Gastrocnemius medialis (tissue), 4 donors: ENCODE results near the gene HBS1L. TPM values are rescaled to one million over a fixed set of nuclear protein-coding genes. Genes with fewer than 3 reads are reported as not detected.

Source experiments
- ATAC-seq, 2 donors: fragments of 150-250 bp; one replicate each; pipeline ENCODE4 v1.9.1; 2016
- DNase-seq, 2 donors: peaks; one replicate each; pipeline ENCODE4 v3.0.0-alpha.2; 2019
- H3K27ac ChIP-seq, 4 donors: fragments of 200-600 bp; sonication (generic); 1 replicate in 1 of 4; 2 replicates in 3 of 4; pipeline ENCODE4 v1.5.1; 2016 to 2018; ENCODE audit warnings: mild to moderate bottlenecking in 2 of 4, moderate library complexity in 1 of 4
- H3K27me3 ChIP-seq, 3 donors: fragments of 200-600 bp; sonication (generic) in 2 of 3; 1 replicate in 1 of 3; 2 replicates in 2 of 3; pipeline versions ENCODE4 v1.5.1 to v1.6.0; 2016 to 2019; ENCODE audit warnings: mild to moderate bottlenecking in 1 of 3, moderate library complexity in 1 of 3
- H3K36me3 ChIP-seq, 2 donors: fragments of 200-600 bp; sonication (generic) in 1 of 2; one replicate each; pipeline ENCODE4 v1.5.1; 2017 to 2018
- H3K4me1 ChIP-seq, 2 donors: fragments of 200-600 bp; sonication (generic) in 1 of 2; one replicate each; pipeline ENCODE4 v1.5.1; 2016 to 2017; ENCODE audit warnings: mild to moderate bottlenecking in 2 of 2
- H3K4me3 ChIP-seq, 4 donors: fragments of 200-600 bp; sonication (generic) in 3 of 4; 1 replicate in 1 of 4; 2 replicates in 3 of 4; pipeline ENCODE4 v1.5.1; 2016 to 2019; ENCODE audit warnings: mild to moderate bottlenecking in 2 of 4
- H3K9me3 ChIP-seq, 3 donors: fragments of 200-600 bp; sonication (generic) in 2 of 3; 1 replicate in 1 of 3; 2 replicates in 2 of 3; pipeline ENCODE4 v1.5.1; 2016 to 2019
- POLR2A ChIP-seq, 2 donors: fragments of 450-650 bp; IDR thresholded peaks; one replicate each; pipeline ENCODE4 v1.6.1; 2017; ENCODE audit warnings: antibody characterized with exemption in 2 of 2, mild to moderate bottlenecking in 2 of 2, moderate library complexity in 2 of 2
- in situ Hi-C, 4 donors: fragments of 200-750 bp; cut with MboI; loops; one replicate each; pipeline versions ENCODE4 v1.15.0 to v1.8.0; 2017; ENCODE audit warnings: low sequenced_read_pairs in 4 of 4
- intact Hi-C: fragments of 100-400 bp; cut with DNase I; formaldehyde crosslinking; loops from one replicate; pipeline ENCODE4 v1.15.1; 2023; ENCODE audit warnings: low total_unique reads
- total RNA-seq, 4 donors: library from RNA; depleted of rRNA; stranded (reverse); fragments of >200 nt; gene quantifications; one replicate each; pipeline versions ENCODE4 v1.1.0 to v1.2.3, GENCODE V29; 2016
- TF ChIP-seq, protein P1 (sequence below), 5 experiments: fragments of 450-650 bp in 3 of 5; fragments of 200-600 bp in 2 of 5; sonication (generic) in 2 of 5; IDR thresholded peaks in 4 of 5; conservative IDR thresholded peaks in 1 of 5; 1 replicate in 4 of 5; 2 replicates in 1 of 5; pipeline ENCODE4 v1.5.1; 2016 to 2019; ENCODE audit warnings: antibody characterized with exemption in 5 of 5, mild to moderate bottlenecking in 3 of 5, moderate library complexity in 3 of 5

Gene HBS1L
- total RNA-seq, 4 donors from 2014 or later = 97.9 to 139 (median 120) TPM

DNA sequence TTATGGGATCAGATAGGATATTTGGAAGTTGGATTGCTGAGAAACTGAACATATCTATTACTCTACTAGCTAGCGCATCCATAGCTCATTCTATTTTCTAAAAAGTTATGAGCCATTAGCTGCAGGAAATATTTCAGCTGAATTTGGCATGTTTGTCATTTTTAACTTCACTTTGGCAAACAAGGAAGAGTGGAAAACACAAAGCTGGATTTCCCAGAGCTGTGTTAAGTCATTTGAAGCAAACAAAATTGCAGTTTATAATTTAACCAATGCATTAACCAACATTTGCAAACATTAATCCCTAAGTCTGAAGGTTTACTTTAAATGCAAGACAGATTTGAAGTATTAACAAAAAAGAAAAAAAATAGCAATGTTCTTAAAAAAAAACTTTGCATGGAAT is 105.9 kb downstream of the HBS1L start:
- ATAC-seq (no peak), DNase-seq (no peak)
- Histone ChIP-seq H3K9me3 (peaks cover 0 to 4% (median 0%) of the 10 kb centered on the region in 3 donors), H3K36me3 (no peaks in the 10 kb centered on the region), H3K4me1 (no peaks in the 10 kb centered on the region), H3K27me3 (no peaks in the 10 kb centered on the region), H3K27ac (no peak overlapping the region), H3K4me3 (no peak overlapping the region)
- in situ Hi-C loops (loop anchor here in 1 of 4 donors (10.0 kb wide), 1 partner anchor 794 kb away; no protein-coding TSS in a partner anchor), intact Hi-C loops (no loop called here)
- TF ChIP-seq, protein P1, sequence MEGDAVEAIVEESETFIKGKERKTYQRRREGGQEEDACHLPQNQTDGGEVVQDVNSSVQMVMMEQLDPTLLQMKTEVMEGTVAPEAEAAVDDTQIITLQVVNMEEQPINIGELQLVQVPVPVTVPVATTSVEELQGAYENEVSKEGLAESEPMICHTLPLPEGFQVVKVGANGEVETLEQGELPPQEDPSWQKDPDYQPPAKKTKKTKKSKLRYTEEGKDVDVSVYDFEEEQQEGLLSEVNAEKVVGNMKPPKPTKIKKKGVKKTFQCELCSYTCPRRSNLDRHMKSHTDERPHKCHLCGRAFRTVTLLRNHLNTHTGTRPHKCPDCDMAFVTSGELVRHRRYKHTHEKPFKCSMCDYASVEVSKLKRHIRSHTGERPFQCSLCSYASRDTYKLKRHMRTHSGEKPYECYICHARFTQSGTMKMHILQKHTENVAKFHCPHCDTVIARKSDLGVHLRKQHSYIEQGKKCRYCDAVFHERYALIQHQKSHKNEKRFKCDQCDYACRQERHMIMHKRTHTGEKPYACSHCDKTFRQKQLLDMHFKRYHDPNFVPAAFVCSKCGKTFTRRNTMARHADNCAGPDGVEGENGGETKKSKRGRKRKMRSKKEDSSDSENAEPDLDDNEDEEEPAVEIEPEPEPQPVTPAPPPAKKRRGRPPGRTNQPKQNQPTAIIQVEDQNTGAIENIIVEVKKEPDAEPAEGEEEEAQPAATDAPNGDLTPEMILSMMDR (IDR thresholded peaks at IDR 0.05 in 4 of 5, conservative IDR thresholded peaks at IDR 0.05 in 1 of 5) = no peak
- TF ChIP-seq POLR2A (IDR thresholded peaks at IDR 0.05) = no peak

DNA sequence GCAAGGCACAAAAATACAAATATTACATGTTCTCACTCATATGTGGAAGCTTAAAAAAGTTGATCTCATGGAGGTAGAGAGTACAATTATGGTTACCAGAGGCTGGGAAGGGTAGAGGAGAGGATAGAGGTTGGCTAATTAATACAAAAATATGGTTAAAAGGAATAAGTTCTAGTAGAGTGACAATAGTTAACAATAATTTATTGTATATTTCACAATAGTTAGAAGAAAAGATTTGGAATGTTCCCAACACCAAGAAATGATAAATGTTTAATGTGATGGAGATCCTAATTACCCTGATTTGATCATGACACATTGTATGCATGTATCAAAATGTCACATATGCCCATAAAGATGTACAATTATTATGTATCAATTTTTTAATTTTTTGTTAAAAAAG is 106.5 kb downstream of the HBS1L start:
- no peak overlapping the region for H3K4me3 ChIP-seq
- no peaks in the 10 kb centered on the region for H3K4me1 ChIP-seq
- in situ Hi-C loops = loop anchor here in 1 of 4 donors (10.0 kb wide), 1 partner anchor 793 kb away; no protein-coding TSS in a partner anchor
- intact Hi-C loops = no loop called here
- H3K9me3 ChIP-seq = peaks cover 0 to 4% (median 0%) of the 10 kb centered on the region in 3 donors
- no peaks in the 10 kb centered on the region for H3K27me3 ChIP-seq
- TF ChIP-seq, protein P1 (IDR thresholded peaks at IDR 0.05 in 4 of 5, conservative IDR thresholded peaks at IDR 0.05 in 1 of 5) = no peak
- no peak for TF ChIP-seq POLR2A (IDR thresholded peaks at IDR 0.05)
- ATAC-seq = no peak
- H3K27ac ChIP-seq = no peak overlapping the region
- DNase-seq = no peak
- H3K36me3 ChIP-seq = no peaks in the 10 kb centered on the region

DNA sequence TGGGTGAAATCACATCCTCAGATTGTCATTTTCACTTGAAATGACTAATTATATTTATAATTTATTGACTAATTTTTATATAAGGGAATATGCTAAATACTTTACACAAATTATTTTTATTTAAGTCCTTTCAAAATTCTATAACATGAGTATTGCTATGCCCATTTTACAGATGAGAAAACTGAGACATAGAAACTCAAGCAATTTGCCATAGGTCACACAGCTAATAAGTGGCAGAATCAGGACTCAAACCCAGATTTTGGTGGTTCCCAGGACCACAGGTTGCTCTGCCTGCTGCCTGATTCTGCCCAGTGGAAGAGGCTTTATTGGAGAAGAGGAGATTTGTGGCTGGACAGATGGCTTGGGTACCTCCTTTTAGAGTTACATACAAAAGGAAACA is 109.6 kb downstream of the HBS1L start:
- ATAC-seq (no peak), DNase-seq (no peak)
- intact Hi-C loops (no loop called here), in situ Hi-C loops (loop anchor here in 1 of 4 donors (10.0 kb wide), 1 partner anchor 790 kb away; no protein-coding TSS in a partner anchor)
- H3K27me3 ChIP-seq = no peaks in the 10 kb centered on the region
- no peaks in the 10 kb centered on the region for H3K36me3 ChIP-seq
- no peak overlapping the region for H3K27ac ChIP-seq
- TF ChIP-seq, protein P1 (IDR thresholded peaks at IDR 0.05 in 4 of 5, conservative IDR thresholded peaks at IDR 0.05 in 1 of 5) = no peak
- no peak for TF ChIP-seq POLR2A (IDR thresholded peaks at IDR 0.05)
- H3K9me3 ChIP-seq = peaks cover 0 to 4% (median 0%) of the 10 kb centered on the region in 3 donors
- H3K4me3 ChIP-seq = no peak overlapping the region
- H3K4me1 ChIP-seq = no peaks in the 10 kb centered on the region

DNA sequence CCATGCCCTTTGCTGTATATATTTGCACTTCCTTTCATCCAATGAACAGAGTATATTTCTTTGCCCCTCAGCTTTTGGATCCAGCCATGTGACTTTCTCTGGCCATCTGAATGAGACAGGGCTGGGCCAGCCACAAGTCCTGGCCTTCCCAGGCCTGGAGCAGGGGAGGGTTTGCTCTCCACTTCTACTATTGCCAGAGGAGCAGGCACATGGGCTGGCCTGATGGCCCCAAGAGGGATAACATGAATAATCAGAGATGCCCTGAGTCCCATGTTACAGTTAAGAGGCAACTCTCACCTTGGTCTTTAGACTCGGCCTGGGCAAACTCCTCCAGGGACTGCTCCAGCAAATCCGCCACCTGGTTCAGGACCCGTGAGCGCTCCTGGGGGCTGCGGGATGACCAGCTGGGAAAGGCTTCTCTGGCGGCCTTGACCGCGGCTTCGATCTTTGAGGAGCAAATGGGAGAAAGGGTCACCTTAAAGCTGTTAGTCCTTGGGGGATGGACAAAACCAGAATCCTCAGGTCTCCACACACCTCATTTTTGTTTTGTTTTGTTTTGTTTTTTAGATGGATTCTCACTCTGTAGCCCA is 111.0 kb downstream of the HBS1L start:
- intact Hi-C loops = loop anchor here (2.0 to 5.0 kb wide), 6 partner anchors 61 to 821 kb away; no protein-coding TSS in a partner anchor
- in situ Hi-C loops = loop anchor here in 1 of 4 donors (10.0 kb wide), 1 partner anchor 789 kb away; no protein-coding TSS in a partner anchor
- ATAC-seq (no peak), DNase-seq (no peak)
- Histone ChIP-seq H3K9me3 (peaks cover 0 to 4% (median 0%) of the 10 kb centered on the region in 3 donors), H3K27ac (no peak overlapping the region), H3K36me3 (no peaks in the 10 kb centered on the region), H3K4me3 (no peak overlapping the region), H3K27me3 (no peaks in the 10 kb centered on the region), H3K4me1 (no peaks in the 10 kb centered on the region)
- TF ChIP-seq, protein P1 (IDR thresholded peaks at IDR 0.05 in 4 of 5, conservative IDR thresholded peaks at IDR 0.05 in 1 of 5) = no peak
- TF ChIP-seq POLR2A (IDR thresholded peaks at IDR 0.05) = no peak
